AG09319 (cell line): ENCODE measurements around the gene ELL2.
"Not testable (repeated sequence)": the region's sequence is repeated elsewhere in the genome, so short reads cannot be mapped to it uniquely, and the experiment has no call there.

Experiments used
- DNase-seq: peaks from one replicate; pipeline ENCODE4 v3.0.0-alpha.2; 2010; ENCODE audit warnings: low read depth; ENCODE audit errors: extremely low read depth
- CTCF ChIP-seq: IDR thresholded peaks from 2 replicates; pipeline ENCODE4 v1.5.1; 2011; ENCODE audit warnings: low read depth, mild to moderate bottlenecking, inconsistent platforms, low read length, moderate library complexity

The ELL2 gene

DNA sequence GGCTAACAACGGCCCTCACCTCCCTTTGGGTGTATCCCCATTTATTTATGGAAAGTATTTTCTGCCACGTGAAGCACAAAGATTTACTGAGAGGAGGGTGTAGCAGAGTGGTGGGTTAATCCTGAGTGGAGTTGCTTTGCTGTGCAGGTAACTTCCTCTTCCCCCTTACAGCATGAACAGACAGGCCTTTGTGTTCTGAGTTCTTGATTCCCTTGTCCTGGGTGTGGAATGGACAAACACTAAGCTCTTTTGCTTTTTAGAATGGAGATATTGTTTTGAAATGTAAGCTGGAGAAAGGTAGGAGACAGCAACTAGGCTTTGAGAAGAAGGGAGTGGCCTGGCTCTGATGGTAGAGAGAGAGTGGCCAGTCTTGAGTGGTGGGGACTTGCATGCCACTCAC is 122.0 kb downstream of the ELL2 start:
- DNase-seq, result no peak
- no peak for TF ChIP-seq CTCF

DNA sequence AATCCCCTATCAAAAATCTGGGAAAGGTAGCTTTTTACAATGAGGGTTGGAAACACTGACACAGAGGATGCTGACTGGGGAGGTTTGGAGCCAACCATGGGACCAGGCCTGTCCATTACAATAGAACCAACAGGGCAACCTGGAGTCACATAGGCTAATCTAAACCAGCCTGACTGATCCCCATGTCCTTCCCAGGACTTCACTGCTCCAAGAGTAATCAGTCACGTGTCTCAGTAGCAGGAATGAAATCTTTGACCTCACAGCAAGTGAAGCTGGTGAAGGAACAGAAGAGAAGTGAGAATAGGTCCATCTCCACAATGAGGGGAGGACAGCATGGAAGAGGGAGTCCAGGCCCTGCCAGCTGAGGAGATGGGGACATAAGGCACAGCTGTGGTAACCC is 123.1 kb downstream of the ELL2 start:
- no peak for DNase-seq
- TF ChIP-seq CTCF, result no peak

GRCh38 chr5:95838001-95838520 is 123.6 kb downstream of the ELL2 start:
- no peak for TF ChIP-seq CTCF
- no peak for DNase-seq

DNA sequence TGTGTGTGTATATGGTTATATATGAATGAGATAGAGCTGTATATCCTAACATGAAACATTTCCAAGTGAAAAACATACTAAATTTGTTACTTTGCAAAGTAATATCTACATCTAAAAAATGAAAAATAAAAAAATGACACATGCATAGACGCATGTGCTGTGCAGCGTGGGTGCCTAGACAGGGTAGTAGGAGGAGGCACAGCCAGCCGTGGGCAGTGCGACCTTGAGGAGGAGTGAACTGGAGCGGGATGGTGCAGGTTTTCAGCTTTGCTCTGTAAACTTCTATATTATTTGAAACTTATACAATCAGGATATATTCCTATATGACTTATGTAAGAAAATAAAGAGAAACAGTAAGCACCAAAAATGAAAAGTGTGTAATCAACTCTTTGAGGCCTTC is 124.2 kb downstream of the ELL2 start:
- no peak for DNase-seq
- no peak for TF ChIP-seq CTCF

- not testable (repeated sequence) for DNase-seq
These were observed 124.7 kb downstream of the ELL2 start for GRCh38 chr5:95836971-95837370.

DNA sequence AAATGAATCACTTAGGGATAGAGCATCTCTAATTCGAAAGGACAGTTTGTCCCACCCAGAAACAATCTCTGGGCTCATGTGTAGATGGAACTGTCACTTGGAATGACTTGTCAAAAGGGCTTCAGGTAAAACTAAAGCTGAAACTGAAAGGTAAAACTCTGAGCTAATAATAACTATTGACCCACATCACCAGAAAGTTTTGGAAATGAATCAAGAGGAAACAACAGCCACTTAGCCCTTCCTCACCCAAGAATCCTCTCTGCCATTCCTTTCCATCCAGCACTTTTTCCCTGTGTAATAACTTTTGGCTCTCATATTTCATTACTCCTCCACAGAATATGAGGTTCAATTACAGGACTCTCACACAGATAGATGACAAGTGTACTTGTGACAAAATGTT is 125.1 kb downstream of the ELL2 start:
- DNase-seq, result no peak
- no peak for TF ChIP-seq CTCF

- no peak for TF ChIP-seq CTCF
- no peak for DNase-seq
These were observed 125.8 kb downstream of the ELL2 start for GRCh38 chr5:95835682-95836385.
